Measurements from ENCODE around the gene PCID2.

The PCID2 gene

DNA sequence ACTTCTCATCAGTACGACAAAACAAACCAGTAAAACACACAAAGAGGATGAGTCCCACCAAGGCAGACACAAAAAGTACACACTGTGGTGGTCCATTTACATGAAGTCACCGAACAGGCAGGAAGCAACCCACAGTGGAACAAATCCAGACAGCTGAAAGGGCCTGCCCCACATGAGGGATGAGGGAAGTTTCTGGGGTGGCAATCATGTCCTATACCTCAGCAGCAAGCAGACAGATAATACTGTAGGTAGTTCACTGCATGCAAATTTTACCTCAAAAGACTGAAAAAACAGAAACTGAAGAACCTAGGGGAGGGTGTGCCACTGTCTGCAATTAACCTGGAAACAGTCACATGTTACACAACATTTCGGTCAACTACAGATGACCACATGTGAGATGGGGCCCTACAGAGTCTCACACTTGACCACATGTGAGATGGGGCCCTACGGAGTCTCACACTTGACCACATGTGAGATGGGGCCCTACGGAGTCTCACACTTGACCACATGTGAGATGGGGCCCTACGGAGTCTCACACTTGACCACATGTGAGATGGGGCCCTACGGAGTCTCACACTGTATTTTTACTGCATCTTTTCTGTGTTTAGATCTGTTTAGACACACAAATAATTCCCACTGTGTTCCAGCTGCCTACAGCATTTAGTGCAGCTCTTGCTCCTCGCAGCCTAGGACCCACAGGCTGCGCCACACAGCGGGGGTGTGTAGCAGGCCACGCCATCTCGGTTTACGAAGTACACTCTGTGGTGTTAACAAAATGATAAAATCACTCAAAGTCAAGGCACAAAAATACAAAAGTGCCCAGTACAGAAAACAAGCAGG lies 22.2 kb downstream of the PCID2 start:
- no peak for DNase-seq

DNA sequence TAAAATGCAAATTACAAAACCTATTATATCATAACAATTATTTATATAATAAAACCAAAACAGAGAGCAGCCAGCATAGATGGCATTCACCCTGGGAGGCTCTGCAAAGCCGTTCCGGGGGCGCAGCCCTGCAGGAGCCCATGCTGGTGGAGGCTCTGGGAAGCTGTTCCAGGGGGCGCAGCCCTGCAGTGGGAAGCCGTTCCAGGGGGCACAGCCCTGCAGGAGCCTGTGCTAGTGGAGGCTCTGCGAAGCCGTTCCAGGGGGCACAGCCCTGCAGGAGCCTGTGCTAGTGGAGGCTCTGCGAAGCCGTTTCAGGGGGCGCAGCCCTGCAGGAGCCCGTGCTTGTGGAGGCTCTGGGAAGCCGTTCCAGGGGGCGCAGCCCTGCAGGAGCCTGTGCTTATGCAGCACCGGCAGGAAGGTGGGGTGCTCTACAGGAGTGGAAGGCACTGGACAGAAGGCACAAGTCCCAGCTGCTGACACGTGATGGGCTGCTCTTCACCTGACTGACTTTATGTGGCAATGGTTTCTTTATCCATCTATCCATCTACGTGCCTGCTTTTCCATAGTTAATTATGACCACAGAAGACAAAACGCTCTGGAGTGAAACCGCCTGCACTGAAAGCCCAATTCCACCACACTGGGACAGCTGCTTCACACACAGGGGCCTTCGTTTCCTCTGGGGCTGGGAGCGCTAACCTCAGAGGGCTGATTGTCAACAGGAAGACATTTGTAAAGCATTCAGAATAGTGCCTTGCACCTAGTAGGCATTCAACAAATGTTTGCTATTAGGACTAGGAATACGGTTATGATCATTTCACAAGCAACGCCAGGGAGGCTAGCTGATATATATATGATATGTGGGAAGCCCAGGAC lies 23.7 kb downstream of the PCID2 start:
- no peak for DNase-seq

- no peak for DNase-seq
Measured at GRCh38 chr13:113183450-113184129, 24.9 kb downstream of the PCID2 start.

- DNase-seq: no peak
Measured at GRCh38 chr13:113182046-113182445, 26.4 kb downstream of the PCID2 start.

GRCh38 chr13:113179374-113180230 lies 28.9 kb downstream of the PCID2 start:
- DNase-seq: no peak

DNA sequence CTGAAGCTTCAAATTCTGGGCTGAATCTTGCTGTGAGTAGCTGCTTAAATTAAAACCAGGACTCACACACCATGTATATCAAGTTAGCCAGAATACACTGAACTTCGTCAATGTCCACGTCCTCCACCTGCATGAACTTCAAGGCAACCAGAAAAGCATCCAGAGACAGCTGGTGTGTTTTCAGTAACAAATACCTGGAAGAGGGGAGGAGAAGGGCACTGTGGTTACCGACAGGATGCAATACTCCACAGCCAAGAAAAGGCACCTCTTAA lies 29.6 kb downstream of the PCID2 start:
- no peak for DNase-seq

- DNase-seq: no peak
Measured at GRCh38 chr13:113178070-113178895, 30.2 kb downstream of the PCID2 start.

- no peak for DNase-seq
Measured at GRCh38 chr13:113176822-113177221, 31.6 kb downstream of the PCID2 start.

DNA sequence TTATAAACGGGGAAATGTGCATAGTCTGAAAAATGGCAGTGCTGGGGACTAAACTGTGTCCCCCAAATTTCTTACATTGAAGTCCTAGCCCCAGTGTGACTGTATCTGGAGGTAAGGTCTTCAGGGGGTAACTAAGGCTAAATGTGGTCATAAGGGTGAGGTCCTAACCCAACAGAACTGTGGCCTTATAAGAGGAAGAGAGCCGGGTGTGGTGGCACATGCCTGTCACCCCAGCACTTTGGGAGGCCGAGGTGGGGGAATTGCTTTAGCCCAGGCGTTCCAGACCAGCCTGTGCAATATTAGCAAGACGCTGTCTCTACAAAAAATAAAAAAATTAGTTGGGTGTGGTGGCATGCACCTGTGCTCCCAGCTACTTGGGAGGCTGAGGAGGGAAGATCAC lies 32.2 kb downstream of the PCID2 start:
- no peak for DNase-seq

GRCh38 chr13:113172419-113172926 lies 36.0 kb downstream of the PCID2 start:
- no peak for DNase-seq

GRCh38 chr13:113171250-113172125 lies 37.0 kb downstream of the PCID2 start:
- DNase-seq: no peak

DNA sequence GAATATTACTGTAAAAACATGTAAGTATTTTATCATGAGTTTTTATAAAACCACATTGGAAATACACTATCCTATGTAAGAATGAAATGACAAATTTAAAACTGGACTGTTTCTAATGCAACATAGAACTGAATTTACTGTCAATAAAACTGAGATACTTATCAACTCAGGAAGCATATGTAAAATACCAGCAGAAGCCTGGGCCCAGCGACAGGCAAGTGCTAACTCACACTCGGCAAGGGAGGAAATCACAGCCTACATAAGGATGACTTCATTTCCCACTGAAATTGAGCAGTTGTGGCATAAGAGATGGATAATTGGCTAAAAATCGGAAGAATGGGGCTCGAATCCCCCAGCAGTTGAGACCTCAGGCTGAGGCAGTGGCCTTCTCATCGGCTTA lies 38.0 kb downstream of the PCID2 start:
- DNase-seq: no peak

DNA sequence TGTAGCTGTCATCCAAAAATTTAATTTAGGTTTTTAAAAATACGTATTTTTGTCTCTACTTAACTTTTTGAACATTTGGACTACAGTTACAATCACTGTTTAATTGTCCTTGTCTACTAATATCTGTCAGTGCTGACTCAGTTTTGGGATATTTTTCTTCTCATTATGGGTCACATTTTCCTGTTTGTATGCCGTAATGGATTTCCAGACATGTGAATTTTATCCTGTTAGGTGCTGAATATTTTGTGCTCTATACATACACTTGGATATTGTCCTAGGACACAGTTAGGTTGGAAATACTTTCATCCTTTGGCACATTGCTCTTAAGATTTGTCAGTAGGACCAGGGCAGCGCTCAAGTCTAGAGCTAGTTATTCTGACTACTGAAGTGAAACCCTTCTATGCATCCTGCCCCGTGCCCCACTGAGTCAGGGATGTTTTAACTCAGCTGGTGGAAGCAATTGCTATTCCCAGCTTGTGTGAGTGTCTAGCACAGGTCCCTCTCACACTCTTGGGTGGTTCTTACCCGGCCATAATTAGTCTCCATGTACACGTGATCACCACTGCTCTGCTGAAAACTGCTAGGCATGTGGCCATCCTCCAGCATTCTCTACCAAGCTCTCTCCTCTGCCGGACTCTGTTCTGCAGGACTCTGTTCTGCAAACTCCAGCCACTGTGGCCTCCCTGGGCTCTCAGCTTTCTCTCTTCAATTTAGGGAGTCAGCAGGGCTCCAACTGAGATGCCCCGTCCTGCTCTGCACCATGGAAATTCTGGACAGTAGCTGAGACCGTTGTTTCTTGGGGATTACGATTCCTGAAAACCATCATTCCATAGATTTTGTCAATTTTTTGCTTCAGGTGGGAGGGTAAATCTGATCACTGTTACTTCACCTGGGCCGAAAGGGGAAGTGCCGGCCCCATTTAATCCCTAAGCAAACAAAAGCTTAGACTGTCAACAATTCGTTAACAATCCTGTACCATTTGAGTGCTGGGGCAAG lies 38.9 kb downstream of the PCID2 start:
- no peak for DNase-seq

- no peak for DNase-seq
Measured at GRCh38 chr13:113168211-113168610, 40.3 kb downstream of the PCID2 start.

- no peak for DNase-seq
Measured at GRCh38 chr13:113167575-113167974, 40.9 kb downstream of the PCID2 start.

GRCh38 chr13:113167155-113167554 lies 41.3 kb downstream of the PCID2 start:
- no peak for DNase-seq

DNA sequence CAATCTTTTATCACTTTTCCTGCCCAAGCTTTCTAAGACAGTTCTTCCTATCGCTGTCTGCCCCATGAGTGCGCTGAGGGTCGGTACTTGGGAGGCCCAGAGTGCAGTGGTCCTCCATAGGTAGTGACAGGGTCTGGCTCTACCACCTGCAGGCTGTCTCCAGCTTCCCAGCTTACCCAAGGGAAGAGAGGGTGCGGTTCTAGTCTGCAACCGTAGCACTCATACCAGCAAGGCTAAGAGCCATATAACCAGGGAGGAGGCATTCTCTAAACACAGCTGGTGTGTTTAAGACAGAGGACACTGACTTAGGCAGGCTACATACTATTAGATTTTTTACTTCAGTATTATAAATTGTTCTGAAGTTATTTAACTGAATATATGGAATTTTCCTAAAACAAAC lies 41.8 kb downstream of the PCID2 start:
- DNase-seq: no peak

DNA sequence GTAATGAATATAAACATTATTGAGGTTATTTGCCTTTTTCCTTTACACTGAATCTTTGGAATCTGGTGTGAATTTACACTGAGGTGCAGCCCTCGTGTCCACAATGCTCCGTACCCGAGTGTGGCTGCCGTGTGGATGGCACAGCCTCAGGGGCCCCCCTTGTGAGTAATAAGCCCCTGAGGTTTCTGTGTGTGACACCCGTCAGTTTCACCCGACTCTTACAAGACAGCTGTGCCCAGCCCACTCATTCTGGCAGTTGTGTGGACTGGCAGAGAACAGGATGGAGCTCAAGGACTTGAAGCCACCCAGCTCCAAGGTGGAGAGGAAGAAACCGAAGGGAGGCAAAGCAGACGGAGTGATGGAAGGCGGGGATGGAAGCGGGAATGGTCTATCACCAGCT lies 42.2 kb downstream of the PCID2 start:
- no peak for DNase-seq

DNA sequence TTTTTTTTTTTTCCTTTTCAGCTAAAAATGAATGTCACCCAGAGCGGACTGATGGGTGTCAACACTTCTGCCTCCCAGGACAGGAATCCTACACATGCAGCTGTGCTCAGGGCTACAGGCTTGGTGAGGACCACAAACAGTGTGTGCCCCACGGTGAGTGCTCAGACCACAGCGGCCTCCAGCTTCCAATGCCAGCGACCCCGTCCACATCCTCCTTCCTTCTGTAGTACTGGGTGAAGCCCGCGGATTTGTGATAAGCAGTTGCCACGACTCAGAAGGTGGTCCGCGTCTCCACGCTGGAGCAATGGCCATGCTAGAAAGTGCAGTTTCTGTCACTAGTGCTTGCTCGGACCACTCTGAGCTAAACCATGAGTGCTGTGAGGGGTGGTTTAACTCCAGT lies 44.0 kb downstream of the PCID2 start:
- no peak for DNase-seq
